ENCODE results near the gene PHB1. TPM values are rescaled to one million over a fixed set of nuclear protein-coding genes. Genes with fewer than 3 reads are reported as not detected.

Gene PHB1
- total RNA-seq, 1 experiment from 2014 or later: 641 TPM

- H3K9ac ChIP-seq (ENCODE audit: low read length): no peak overlapping the region
- CTCF ChIA-PET: interaction anchor here (0.5 kb wide), 1 partner anchor 101 kb away, joined by 5 read pairs; no protein-coding TSS in a partner anchor
- intact Hi-C loops (cut with micrococcal nuclease): no loop called here
- H3K36me3 ChIP-seq (ENCODE audit: low read depth, low read length): no peaks in the 10 kb centered on the region
- H3K4me2 ChIP-seq (ENCODE audit: low read length): no peak overlapping the region
- BruUV-seq (replicated peaks): no TSS peak
- H3K27me3 ChIP-seq (ENCODE audit: low read length): peaks cover 61% of the 10 kb centered on the region
- no peak overlapping the region for H2AFZ ChIP-seq (ENCODE audit: low read length)
- H3K4me1 ChIP-seq (ENCODE audit: insufficient read depth, low read length): no peaks in the 10 kb centered on the region
- H3K27ac ChIP-seq (ENCODE audit: low read length): no peak overlapping the region
- no peaks in the 10 kb centered on the region for H3K9me3 ChIP-seq (ENCODE audit: low read length)
- ATAC-seq (no peak), DNase-seq (no peak)
- no peaks in the 10 kb centered on the region for H3K9me2 ChIP-seq (replicated peaks; ENCODE audit: low read length)
- TF ChIP-seq CTCF (conservative IDR thresholded peaks at IDR 0.05; ENCODE audit: low read depth, low read length) (no peak), EZH2 (IDR thresholded peaks at IDR 0.05; ENCODE audit: low read length, unreplicated experiment) (no peak)
- POLR2A ChIA-PET (ENCODE audit: unreplicated experiment): no interaction called here
- no peak overlapping the region for H3K4me3 ChIP-seq (ENCODE audit: low read length)
- H3K79me2 ChIP-seq (ENCODE audit: low read length): no peaks in the 10 kb centered on the region
- H3F3A ChIP-seq (ENCODE audit: low read length, unreplicated experiment): no peaks in the 10 kb centered on the region
- no peaks in the 10 kb centered on the region for H4K20me1 ChIP-seq (ENCODE audit: low read length)
Observed at GRCh38 chr17:49457564-49458535, 43.2 kb upstream of the PHB1 start.

- ATAC-seq (peak; percentile 47; the same call in 1 of the 2 replicates), DNase-seq (peak; percentile 37)
- Histone ChIP-seq H3F3A (ENCODE audit: low read length, unreplicated experiment) (no peaks in the 10 kb centered on the region), H3K4me2 (ENCODE audit: low read length) (no peak overlapping the region), H3K9me3 (ENCODE audit: low read length) (no peaks in the 10 kb centered on the region), H3K27ac (ENCODE audit: low read length) (no peak overlapping the region), H3K36me3 (ENCODE audit: low read depth, low read length) (no peaks in the 10 kb centered on the region), H3K4me3 (ENCODE audit: low read length) (no peak overlapping the region), H4K20me1 (ENCODE audit: low read length) (no peaks in the 10 kb centered on the region), H2AFZ (ENCODE audit: low read length) (no peak overlapping the region), H3K4me1 (ENCODE audit: insufficient read depth, low read length) (no peaks in the 10 kb centered on the region), H3K27me3 (ENCODE audit: low read length) (peaks cover 50% of the 10 kb centered on the region), H3K9ac (ENCODE audit: low read length) (no peak overlapping the region), H3K9me2 (replicated peaks; ENCODE audit: low read length) (no peaks in the 10 kb centered on the region), H3K79me2 (ENCODE audit: low read length) (no peaks in the 10 kb centered on the region)
- ChIA-PET CTCF (interaction anchor here (0.7 kb wide), 1 partner anchor 49 kb away, joined by 8 read pairs; no protein-coding TSS in a partner anchor), POLR2A (ENCODE audit: unreplicated experiment) (no interaction called here)
- intact Hi-C loops (cut with micrococcal nuclease): no loop called here
- TF ChIP-seq CTCF (conservative IDR thresholded peaks at IDR 0.05; ENCODE audit: low read depth, low read length) (no peak), EZH2phosphoT487 (IDR thresholded peaks at IDR 0.05; ENCODE audit: borderline replicate concordance, low read length) (no peak), EZH2 (IDR thresholded peaks at IDR 0.05; ENCODE audit: low read length, unreplicated experiment) (no peak)
- BruUV-seq (replicated peaks): no TSS peak
Observed at GRCh38 chr17:49456183-49456965, 41.7 kb upstream of the PHB1 start.
